Muscle layer of duodenum (tissue), 2 donors: ENCODE data around the gene MOGAT2.
"Not testable (repeated sequence)": the region's sequence is repeated elsewhere in the genome, so short reads cannot be mapped to it uniquely, and the experiment has no call there.

Experiments used
- H3K27ac ChIP-seq: one replicate; pipeline ENCODE4 v1.7.0; 2013; ENCODE audit warnings: mild to moderate bottlenecking, low read length
- H3K27me3 ChIP-seq: one replicate; pipeline ENCODE4 v1.7.0; 2013; ENCODE audit warnings: low read depth, mild to moderate bottlenecking, control low read depth, low read length
- H3K36me3 ChIP-seq, 2 donors: one replicate each; pipeline ENCODE4 v1.7.0; 2013; ENCODE audit warnings: low read length in 2 of 2, control low read depth in 1 of 2, mild to moderate bottlenecking in 1 of 2; ENCODE audit not compliant: insufficient read depth in 2 of 2, control insufficient read depth in 1 of 2
- H3K4me1 ChIP-seq, 2 donors: one replicate each; pipeline ENCODE4 v1.7.0; 2013; ENCODE audit warnings: low read length in 2 of 2, mild to moderate bottlenecking in 2 of 2, control low read depth in 1 of 2, moderate library complexity in 1 of 2; ENCODE audit not compliant: insufficient read depth in 2 of 2, control insufficient read depth in 1 of 2
- H3K4me3 ChIP-seq, 2 donors: one replicate each; pipeline ENCODE4 v1.7.0; 2013; ENCODE audit warnings: low read length in 2 of 2, low read depth in 1 of 2, mild to moderate bottlenecking in 1 of 2
- H3K9me3 ChIP-seq, 2 donors: one replicate each; pipeline ENCODE4 v1.7.0; 2013; ENCODE audit warnings: low read length in 2 of 2, control low read depth in 1 of 2, mild to moderate bottlenecking in 1 of 2; ENCODE audit not compliant: control insufficient read depth in 1 of 2
- donor health status: healthy.

Gene MOGAT2

GRCh38 chr11:75717608-75718418 is at the start of gene MOGAT2:
TSS of gene MOGAT2 (plus strand) at chr11:75717838. CDS start at chr11:75717889, 51 bp downstream.
- peak within 1 kb of the TSS; percentile 73 for H3K27ac ChIP-seq
- H3K36me3 ChIP-seq = no peaks in the 10 kb centered on the region
- H3K4me1 ChIP-seq = no peaks in the 10 kb centered on the region
- H3K9me3 ChIP-seq = no peaks in the 10 kb centered on the region
- H3K4me3 ChIP-seq = peak within 1 kb of the TSS in 1 of 2 donors; percentile 49
- no peaks in the 10 kb centered on the region for H3K27me3 ChIP-seq

- peaks cover 0 to 18% of the 10 kb centered on the region in 2 donors for H3K4me1 ChIP-seq
- H3K9me3 ChIP-seq = no peaks in the 10 kb centered on the region
- no peaks in the 10 kb centered on the region for H3K36me3 ChIP-seq
- H3K27ac ChIP-seq = no peak within 1 kb of the TSS
- H3K27me3 ChIP-seq = peaks cover 10% of the 10 kb centered on the region
- H3K4me3 ChIP-seq = peak within 1 kb of the TSS; percentile 52 to 69
These were observed 49.0 kb upstream of the MOGAT2 start, which contains the start of gene MAP6 for GRCh38 chr11:75668451-75669297. TSS of gene MAP6 (minus strand) at chr11:75669038. CDS start at chr11:75668369, 669 bp downstream.

DNA sequence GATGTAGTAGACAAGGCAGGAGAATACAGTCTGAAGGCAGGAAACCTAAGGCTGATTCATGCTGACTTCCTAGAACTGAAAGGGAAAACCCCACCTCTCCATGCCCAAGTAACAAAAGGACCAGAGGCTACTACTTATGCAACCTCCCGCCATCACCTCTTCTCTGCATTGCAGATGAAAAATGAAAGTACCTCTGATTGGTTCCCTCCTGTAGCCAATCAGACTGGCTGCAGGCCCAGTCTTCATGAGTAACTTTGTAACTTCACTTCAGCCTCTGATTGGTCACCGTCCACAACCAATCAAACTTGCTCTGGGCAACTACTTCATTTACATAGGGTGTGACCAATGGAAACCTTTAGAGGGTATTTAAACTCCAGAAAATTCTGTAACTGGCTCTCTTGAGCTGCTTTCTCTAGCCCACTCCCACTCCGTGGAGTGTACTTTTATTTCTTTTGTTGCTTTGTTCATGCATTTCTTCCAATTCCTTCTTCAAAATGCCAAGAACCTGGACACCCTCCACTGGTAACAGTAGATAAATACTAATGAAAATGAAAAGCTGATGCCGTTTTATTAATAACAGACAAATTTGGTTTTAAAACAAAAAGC is 43.6 kb upstream of the MOGAT2 start:
- Histone ChIP-seq H3K4me3 (no peak overlapping the region), H3K36me3 (no peaks in the 10 kb centered on the region), H3K9me3 (no peaks in the 10 kb centered on the region), H3K4me1 (peaks cover 0 to 3% of the 10 kb centered on the region in 2 donors), H3K27ac (no peak overlapping the region), H3K27me3 (peaks cover 9% of the 10 kb centered on the region)

DNA sequence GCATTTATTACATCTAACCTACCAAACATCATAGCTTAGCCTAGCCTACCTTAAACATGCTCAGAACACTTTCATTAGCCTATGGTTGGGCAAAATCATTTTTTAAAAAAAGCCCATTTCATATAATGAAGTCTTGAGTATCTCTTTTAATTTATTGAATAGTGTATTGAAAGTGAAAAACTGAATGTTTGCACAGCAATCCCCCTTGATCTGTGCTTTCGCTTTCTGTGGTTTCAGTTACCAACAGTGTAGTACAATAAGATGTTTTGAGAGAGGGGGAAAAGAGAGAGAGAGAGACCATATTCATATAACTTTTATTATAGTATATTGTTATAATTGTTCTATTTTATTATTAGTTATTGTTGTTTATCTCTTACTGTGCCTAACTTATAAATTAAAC is 40.4 kb upstream of the MOGAT2 start:
- no peak overlapping the region for H3K4me3 ChIP-seq
- no peaks in the 10 kb centered on the region for H3K4me1 ChIP-seq
- H3K36me3 ChIP-seq = no peaks in the 10 kb centered on the region
- no peak overlapping the region for H3K27ac ChIP-seq
- peaks cover 4% of the 10 kb centered on the region for H3K27me3 ChIP-seq
- no peaks in the 10 kb centered on the region for H3K9me3 ChIP-seq

DNA sequence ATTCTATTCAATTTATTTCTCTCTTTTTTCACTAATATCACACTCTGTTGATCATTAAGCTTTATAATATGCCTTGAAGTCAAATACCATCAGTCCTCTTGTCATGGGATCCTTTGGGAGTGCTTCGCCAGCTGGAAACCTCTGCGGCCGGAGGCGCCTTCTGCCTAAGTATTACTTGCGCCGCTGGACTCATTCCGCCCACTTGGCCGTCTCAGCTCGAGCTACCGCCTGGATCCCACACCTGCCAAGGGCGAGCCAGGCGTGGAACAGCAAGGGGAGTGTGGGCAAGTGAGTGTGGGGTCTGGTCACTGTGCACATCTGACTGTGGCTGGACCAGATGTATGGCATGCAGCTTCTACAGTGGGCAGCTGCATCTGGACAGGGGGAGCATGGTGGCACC is 39.7 kb upstream of the MOGAT2 start:
- no peaks in the 10 kb centered on the region for H3K4me1 ChIP-seq
- H3K27ac ChIP-seq = no peak overlapping the region

GRCh38 chr11:75678620-75679259 is 38.9 kb upstream of the MOGAT2 start:
- Histone ChIP-seq H3K36me3 (no peaks in the 10 kb centered on the region), H3K27ac (no peak overlapping the region), H3K9me3 (peaks cover 0 to 4% of the 10 kb centered on the region in 2 donors), H3K27me3 (peaks cover 4% of the 10 kb centered on the region), H3K4me1 (no peaks in the 10 kb centered on the region), H3K4me3 (no peak overlapping the region)

More for the DNA sequence above, 39.7 kb upstream of the MOGAT2 start:
- peaks cover 4% of the 10 kb centered on the region for H3K27me3 ChIP-seq
- no peak overlapping the region for H3K4me3 ChIP-seq
- no peaks in the 10 kb centered on the region for H3K36me3 ChIP-seq
- H3K9me3 ChIP-seq = no peaks in the 10 kb centered on the region

DNA sequence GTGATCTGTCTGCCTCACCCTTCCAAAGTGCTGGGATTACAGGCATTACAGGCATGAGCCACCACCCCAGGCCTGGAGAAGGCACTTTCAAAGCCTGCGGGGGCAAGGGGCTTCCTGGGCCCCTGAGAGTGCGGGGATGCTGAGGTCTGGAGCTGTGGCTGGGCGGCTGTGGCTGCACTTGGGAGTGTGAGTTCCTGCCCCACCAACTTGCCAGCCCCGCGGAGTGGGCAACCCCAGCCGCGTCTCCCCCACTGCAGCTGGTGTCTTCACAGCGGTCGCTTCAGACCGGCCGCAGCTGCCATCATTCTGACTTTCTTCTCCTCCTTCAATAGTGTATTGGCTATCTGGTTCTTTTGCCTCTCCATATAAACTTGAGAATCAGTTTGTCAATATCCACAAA is 38.1 kb upstream of the MOGAT2 start:
- no peak overlapping the region for H3K4me3 ChIP-seq
- H3K27ac ChIP-seq = no peak overlapping the region
- H3K4me1 ChIP-seq = no peaks in the 10 kb centered on the region
- H3K9me3 ChIP-seq = peaks cover 0 to 4% of the 10 kb centered on the region in 2 donors
- peaks cover 4% of the 10 kb centered on the region for H3K27me3 ChIP-seq
- no peaks in the 10 kb centered on the region for H3K36me3 ChIP-seq

DNA sequence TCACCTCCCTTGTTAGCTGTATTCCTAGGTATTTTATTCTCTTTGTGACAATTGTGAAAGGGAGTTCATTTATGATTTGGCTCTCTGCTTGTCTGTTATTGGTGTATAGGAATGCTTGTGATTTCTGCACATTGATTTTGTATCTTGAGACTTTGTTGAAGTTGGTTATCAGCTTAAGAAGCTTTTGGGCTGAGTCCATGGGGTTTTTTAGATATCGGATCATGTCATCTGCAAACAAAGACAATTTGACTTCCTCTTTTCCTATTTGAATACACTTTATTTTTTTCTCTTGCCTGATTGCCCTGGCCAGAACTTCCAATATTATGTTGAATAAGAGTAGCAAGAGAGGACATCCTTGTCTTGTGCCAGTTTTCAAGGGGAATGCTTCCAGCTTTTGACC is 33.8 kb upstream of the MOGAT2 start:
- not testable (repeated sequence) for H3K36me3 ChIP-seq, H3K4me3 ChIP-seq, H3K27me3 ChIP-seq, H3K4me1 ChIP-seq, H3K27ac ChIP-seq
- peaks cover 0 to 10% of the 10 kb centered on the region in 2 donors for H3K9me3 ChIP-seq

- Histone ChIP-seq H3K36me3 (no peaks in the 10 kb centered on the region), H3K4me1 (no peaks in the 10 kb centered on the region), H3K4me3 (no peak overlapping the region), H3K27ac (no peak overlapping the region), H3K27me3 (no peaks in the 10 kb centered on the region), H3K9me3 (peaks cover 0 to 6% of the 10 kb centered on the region in 2 donors)
These were observed 27.6 kb upstream of the MOGAT2 start for GRCh38 chr11:75689863-75690609.

DNA sequence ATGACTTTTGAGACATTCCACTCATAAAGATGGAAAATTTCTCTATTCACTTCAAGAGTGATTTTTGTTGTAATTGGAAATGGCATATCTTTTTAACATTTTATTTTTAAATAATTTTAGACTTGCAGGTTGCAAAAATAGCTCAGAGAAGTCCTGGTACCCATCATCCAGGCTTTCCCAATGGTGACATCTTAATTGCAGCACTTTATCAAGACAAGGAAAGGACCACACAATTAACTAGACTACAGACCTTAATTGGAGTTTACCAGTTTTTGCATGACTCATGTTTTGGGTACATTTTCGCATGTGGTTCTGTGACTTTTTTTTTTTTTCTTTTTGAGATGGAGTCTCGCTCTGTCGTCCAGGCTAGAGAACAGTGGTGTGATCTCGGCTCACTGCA is 25.8 kb upstream of the MOGAT2 start:
- Histone ChIP-seq H3K9me3 (no peaks in the 10 kb centered on the region), H3K27me3 (no peaks in the 10 kb centered on the region)

More for the DNA sequence above, 25.8 kb upstream of the MOGAT2 start:
- no peak overlapping the region for H3K4me3 ChIP-seq
- H3K4me1 ChIP-seq = no peaks in the 10 kb centered on the region
- no peaks in the 10 kb centered on the region for H3K36me3 ChIP-seq
- H3K27ac ChIP-seq = no peak overlapping the region
